Raji (cell line): ENCODE results near the gene GSDME.

Experiments used
- POLR2A ChIP-seq: IDR thresholded peaks from 2 replicates; pipeline ENCODE4 v1.6.1; 2011; ENCODE audit warnings: low read depth, low read length, control low read depth; ENCODE audit not compliant: insufficient read depth

GSDME gene

DNA sequence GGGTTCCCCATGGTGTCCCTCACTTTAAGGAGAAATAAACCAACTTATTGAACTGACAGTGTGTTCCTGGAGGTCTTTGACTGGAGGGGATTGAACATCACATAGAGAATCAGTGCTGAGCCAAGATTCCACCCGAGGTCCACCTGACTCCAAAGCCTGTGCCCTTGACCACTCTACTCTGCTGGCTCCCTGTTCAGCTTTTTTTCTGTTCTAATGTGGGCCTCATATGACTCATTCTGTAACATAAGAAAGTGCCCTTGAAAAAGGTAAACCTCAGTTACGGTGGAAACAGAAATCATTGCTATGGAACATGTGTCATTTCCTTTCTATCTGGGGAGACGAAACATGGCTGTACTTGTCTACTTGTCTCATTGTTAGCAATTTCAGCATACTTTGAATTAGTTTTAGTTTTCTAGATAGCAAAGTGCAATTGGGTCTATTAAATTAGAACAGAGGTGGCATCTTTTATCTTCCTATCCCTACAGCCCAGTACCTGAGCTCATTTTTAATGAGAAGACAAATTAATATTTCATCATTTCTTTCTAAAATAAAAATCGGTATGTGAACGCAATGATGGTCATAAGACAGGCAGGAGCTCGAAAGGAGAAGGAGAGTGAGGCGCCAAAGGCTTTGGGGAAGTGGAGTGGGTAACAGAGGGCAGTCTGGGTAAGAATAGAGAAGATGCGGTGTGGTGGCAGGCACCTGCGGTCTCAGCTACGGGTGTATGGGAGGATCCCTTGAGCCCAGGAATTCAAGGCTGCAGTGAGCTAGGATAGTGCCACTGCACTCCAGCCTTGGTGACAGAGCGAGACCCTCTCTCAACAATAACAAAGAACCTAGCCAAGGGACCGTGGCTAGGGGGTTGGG, 1.5 kb downstream of the GSDME start:
- no peak for TF ChIP-seq POLR2A

- TF ChIP-seq POLR2A, result no peak
Observed at GRCh38 chr7:24754906-24755506, 2.3 kb downstream of the GSDME start.

DNA sequence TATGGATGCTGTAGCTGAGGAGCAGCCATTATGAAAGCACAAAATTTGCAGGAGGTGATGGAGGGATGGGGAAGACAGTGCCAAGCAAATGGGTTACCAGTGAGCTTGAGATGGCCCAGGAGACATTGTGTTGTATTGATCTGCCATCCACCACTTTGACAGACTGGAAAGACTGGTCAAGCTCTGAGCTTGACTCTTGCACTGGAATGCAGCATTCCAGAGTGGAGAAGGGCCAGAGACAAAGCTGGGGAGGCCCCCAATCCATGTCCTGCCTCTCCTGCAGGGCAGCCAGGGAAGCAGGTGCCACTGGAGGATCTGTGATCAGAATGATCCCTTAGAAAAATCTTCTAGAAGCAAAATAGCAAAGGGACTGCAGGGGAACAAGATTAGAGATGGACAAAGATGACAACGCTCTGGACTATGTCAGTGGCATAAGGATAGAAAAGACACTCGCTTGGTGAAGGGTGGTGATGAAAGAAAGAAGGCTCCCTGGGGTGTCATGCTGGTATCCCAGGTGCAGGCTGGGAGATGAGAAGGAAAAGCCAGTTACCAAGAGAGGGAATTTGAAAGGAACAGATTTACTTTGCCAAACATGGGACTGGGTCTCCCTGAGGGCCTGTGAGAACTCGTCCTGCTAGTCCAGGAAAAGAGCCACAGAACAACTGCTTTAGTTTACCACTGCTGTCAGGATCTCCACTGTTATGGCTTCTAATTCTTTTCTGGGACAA, 5.0 kb downstream of the GSDME start:
- no peak for TF ChIP-seq POLR2A

GRCh38 chr7:24751484-24751883, 5.8 kb downstream of the GSDME start:
- TF ChIP-seq POLR2A, result no peak

DNA sequence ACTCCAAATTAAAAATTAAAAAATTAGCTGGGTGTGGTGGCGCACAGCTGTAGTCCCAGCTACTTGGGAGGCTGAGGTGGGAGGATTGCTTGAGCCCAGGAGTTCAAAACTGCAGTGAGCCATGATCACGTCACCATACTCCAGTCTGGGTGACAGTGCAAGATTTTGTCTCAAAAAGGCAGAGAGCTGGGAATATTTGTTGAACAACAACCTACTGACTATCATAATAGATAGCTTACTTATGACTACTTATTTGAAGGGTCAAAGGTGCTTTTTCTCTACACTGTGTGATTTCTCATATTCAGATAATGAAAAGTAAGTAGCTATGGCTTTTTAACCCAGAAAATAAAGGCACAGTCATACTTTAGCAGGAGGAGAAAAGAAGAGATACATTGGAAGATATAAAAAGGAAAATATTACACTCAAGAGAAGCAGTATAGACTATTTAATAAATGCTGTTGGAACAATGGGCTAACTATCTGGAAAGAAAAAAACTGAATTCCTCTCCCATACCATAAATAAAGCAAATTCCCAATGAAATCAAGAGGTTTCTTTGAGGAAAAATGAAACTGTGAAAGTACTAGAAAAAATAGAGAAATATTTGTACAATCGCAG, 6.7 kb downstream of the GSDME start:
- TF ChIP-seq POLR2A, result no peak

DNA sequence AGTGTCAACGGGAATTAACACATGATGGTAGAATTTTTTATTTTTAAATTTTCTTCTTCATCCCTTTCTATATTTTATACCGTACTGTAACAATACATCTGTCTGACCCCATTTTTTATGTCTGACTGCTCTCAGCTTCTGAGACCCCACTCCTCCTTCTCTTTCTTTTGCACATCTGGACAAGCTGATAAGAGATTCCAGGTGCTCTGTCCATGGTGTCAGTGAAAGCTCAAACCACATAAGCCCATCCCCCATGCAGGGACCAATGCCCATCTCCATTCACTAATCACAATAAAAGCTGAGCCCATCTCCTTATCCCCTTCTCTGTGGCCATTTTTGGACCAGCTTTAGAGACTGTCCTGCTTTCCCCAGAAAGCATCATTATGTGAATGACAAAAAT, 8.7 kb downstream of the GSDME start:
- no peak for TF ChIP-seq POLR2A

DNA sequence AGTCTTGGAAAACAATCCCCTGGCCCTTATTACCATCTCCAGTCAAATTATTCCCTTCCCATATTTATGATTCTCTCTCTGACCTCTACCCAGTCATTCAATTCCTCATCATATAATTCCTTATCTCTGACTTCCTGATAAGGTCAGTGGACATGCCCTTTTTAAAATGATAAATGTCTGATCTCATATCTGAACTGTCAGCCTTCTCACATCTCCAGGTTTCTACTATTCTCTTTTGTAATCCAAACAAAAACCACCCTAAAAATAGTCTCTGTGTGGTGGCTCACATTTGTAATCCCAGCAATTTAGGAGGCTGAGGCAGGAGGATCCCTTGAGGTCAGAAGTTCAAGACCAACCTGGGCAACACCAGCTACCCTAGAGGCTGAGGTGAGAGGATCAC, 11.9 kb downstream of the GSDME start:
- TF ChIP-seq POLR2A, result no peak

GRCh38 chr7:24743471-24743870, 13.8 kb downstream of the GSDME start:
- no peak for TF ChIP-seq POLR2A

GRCh38 chr7:24742506-24743162, 14.6 kb downstream of the GSDME start:
- no peak for TF ChIP-seq POLR2A

GRCh38 chr7:24741679-24742505, 15.4 kb downstream of the GSDME start:
- TF ChIP-seq POLR2A, result no peak

- TF ChIP-seq POLR2A, result no peak
Observed at GRCh38 chr7:24740871-24741270, 16.4 kb downstream of the GSDME start.

GRCh38 chr7:24739306-24739705, 18.0 kb downstream of the GSDME start:
- TF ChIP-seq POLR2A, result no peak

DNA sequence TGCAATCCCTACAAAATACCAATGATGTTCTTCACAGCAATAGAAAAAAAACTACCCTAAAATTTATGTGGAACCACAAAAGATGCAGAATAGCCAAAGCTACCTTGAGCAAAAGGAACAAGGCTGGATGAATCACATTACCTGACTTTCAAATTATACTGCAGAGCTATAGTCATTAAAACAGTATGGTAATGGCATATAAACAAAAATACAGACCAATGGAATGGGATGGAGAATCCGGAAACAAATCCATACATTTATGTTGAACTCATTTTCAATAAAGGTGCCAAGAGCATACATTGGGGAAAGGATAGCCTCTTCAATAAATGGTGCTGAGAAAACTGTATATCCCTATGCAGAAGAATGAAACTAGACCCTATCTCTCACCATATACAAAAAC, 18.7 kb downstream of the GSDME start:
- no peak for TF ChIP-seq POLR2A

DNA sequence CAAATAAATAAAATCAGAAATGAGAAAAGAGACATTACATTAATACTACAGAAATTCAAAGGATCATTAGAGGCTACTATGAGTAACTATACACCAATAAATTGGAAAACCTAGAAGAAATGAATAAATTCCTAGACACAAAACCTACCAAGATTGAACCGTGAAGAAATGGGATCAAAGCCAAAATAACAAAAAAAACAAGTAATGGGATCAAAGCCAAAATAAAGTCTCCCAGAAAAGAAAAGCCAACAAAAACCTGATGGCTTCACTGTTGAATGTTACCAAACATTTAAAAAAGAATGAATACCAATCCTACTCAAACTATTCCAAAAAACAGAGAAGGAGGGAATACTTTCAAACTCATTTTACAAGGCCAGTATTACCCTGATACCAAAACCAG, 20.0 kb downstream of the GSDME start:
- no peak for TF ChIP-seq POLR2A
